GM18519 (cell line): ENCODE measurements around the gene SDE2.

Source experiments
- ATAC-seq: cut with Tn5 transposase; IDR thresholded peaks from one replicate; pipeline ENCODE4 v1.9.1; 2021; ENCODE audit warnings: mild to moderate bottlenecking, moderate library complexity; ENCODE audit not compliant: unreplicated experiment, low FRiP score

The SDE2 gene

GRCh38 chr1:225999227-225999911, at the start of gene SDE2:
TSS of gene SDE2 (minus strand) at chr1:225999343. CDS start at chr1:225999312, 31 bp downstream.
- ATAC-seq: peak; percentile 72

GRCh38 chr1:226048886-226049285, 49.7 kb upstream of the SDE2 start:
- no peak for ATAC-seq

- no peak for ATAC-seq
Observed at GRCh38 chr1:226047495-226047894, 48.4 kb upstream of the SDE2 start.

- no peak for ATAC-seq
Observed at GRCh38 chr1:226046240-226046639, 47.1 kb upstream of the SDE2 start.

DNA sequence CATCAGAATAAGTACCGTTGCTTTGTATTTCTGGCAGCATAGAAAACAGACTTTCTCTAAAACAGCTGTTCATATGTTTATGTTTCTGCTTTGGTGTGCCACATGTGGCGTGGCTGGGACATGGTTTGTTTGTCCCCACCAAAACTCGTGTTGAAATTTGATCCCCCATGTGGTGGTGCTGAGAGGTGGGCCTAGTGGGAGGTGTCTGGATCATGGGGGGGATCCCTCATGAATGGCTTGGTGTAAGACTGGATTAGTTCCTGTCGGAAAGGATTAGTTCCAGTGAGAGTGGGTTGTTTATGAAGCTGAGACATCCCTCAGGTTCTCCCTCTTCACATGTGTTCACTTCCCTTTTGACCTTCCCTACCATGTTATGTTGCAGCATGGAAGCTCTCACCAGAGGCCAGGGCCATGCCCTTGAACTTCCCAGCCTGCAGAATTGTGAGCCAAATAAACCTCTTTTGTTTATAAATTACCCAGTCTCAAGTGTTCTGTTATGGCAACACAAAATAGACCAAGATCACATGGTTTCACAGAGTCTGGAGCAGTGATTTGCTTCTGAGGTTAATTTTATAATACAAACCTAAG, 45.5 kb upstream of the SDE2 start:
- ATAC-seq: no peak

DNA sequence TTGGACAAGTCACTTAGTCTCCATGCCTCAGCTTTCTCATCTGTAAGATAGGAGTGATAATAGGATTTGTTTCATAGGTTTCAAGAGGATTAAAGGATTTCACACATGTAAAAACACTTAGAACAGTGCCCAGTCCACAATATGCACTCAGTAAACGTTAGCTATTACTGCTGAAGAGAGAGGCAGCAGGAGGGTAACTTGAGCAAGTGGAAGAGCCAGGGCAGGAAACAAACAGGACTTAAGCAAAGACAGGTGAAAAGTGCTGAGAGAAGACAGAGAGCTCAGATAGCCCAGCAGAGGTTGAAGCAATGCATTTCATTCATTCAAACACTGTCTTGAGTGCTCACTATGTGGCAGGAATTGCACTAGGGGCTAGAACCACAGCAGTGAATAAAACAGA, 42.3 kb upstream of the SDE2 start:
- no peak for ATAC-seq

GRCh38 chr1:226038661-226039060, 39.5 kb upstream of the SDE2 start:
- no peak for ATAC-seq

DNA sequence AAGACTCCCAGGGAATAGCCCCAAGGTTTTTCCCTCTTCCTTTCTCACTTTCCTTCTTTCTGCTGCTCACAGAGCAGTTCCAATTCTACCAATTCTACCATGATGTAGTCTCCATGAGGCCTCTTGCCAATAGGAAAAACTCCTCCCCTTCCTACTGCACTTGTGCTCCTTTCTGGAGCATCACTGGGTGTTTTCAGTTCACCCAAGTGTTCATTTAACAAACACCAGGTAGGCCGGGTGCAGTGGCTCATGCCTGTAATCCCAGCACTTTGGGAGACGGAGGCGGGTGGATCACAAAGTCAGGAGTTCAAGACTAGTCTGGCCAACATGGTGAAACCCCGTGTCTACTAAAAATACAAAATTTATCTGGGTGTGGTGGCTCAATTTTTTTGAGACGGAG, 36.8 kb upstream of the SDE2 start:
- ATAC-seq: no peak

DNA sequence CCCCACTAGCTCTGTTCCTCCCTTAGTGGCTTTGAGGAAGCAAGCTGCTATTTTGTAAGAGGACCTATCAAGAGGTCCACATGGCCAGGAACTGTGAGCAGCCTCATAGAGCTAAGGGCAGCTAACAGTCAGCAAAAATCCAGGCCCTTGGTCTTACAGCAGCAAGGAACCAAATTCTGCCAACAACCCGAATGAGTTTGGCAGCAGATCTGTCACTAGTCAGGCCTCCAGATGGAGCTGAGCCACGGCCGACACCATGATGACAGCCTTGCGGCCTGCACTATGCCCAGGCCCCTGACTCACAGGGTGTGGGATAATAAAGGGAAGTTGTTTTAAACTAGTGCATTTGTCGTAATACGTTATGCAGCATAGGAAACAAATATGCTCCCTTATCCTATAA, 35.3 kb upstream of the SDE2 start:
- no peak for ATAC-seq

GRCh38 chr1:226033991-226034390, 34.8 kb upstream of the SDE2 start:
- ATAC-seq: no peak

GRCh38 chr1:226033582-226033981, 34.4 kb upstream of the SDE2 start:
- no peak for ATAC-seq

GRCh38 chr1:226029568-226030225, 30.6 kb upstream of the SDE2 start:
- ATAC-seq: no peak

GRCh38 chr1:226029093-226029496, 30.0 kb upstream of the SDE2 start:
- peak; percentile 86 for ATAC-seq

DNA sequence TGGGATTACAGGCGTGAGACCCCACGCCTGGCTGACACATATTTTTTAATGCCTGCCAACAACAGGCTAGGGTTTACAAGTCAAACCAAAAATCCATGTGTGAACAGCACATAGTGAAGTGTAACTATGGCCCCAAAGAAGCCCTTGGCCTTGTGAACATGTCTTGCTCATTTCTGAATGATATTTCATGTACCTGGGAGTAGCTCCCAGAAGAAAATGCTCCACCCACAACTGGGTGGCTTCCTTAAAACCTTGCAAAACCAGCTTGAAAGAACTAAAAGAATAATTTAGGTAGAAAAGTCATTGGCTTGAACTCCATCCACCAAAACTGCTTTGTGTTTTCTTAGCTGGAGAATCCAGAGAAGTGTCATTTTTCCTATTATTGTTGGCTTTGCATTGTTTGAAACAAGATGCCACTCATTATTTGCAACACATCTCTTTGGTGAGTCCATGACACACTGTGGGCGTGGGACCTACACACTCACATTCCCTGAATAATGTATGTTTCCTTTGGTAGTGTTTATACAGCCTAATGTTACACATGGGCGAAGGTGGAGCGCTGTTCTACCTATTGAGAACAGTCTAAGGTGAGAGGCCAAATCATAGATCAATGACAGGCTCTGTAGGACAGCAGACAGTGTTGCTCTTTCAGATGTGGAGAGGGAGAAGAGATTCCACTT, 28.5 kb upstream of the SDE2 start:
- ATAC-seq: no peak

DNA sequence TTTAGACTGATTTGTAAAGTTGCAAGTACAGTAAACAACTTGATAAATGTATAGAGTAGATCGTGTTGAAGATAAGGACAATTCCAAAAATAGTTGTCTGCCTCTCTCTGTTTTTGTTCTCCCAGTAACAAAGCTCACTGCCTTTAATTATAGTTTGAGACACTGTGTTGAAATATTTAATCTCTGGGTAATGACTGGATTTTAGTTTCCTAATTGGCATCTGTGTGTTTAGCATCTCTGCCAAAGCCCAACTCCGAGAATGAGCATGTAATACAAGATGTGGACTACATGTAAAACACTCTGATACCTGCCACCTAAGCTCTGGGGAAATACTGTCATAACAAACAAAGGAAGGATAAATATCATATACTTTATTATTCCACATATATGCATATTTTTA, 27.7 kb upstream of the SDE2 start:
- ATAC-seq: no peak

- ATAC-seq: no peak
Observed at GRCh38 chr1:226023735-226024134, 24.6 kb upstream of the SDE2 start.

GRCh38 chr1:226021801-226022200, 22.7 kb upstream of the SDE2 start:
- no peak for ATAC-seq

- no peak for ATAC-seq
Observed at GRCh38 chr1:226021401-226021800, 22.3 kb upstream of the SDE2 start.

DNA sequence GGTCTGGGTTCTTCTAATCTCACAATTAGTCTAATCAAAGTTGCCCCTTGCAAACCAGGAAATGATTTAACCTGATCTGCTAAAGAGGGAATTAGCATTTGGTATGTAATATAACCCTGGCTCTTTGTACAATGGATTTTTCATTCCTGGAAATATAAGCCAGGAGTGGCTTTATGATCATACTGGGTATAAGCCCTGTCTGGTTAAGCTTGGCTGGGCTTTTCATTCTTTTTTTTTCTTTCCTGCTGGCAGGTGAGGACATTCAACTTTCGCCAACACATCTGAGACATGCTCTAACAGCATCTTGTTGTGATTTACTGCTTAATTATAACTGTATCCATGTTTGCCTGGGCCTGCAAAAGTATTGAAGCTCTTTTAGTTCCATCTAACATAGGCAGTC, 20.4 kb upstream of the SDE2 start:
- no peak for ATAC-seq

- ATAC-seq: no peak
Observed at GRCh38 chr1:226017070-226017469, 17.9 kb upstream of the SDE2 start.

DNA sequence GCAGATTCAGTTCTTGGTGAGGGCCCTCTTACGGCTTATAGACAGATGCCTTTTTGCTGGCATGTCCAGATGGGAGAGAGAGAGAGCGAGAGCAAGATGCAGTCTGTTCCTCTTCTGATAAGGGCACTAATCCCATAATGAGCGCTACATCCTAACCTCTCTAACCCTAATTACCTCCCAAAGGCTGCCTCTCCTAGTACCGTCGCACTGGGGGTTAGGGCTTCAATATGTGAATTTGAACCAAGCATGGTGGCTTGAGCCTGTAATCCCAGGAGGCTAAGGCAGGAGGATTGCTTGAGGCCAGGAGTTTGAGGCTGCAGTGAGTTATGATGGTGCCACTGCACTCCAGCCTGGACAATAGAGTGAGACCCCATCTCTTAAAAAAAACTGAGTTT, 10.5 kb upstream of the SDE2 start:
- no peak for ATAC-seq
